22Rv1 (cell line): Measurements from ENCODE around the gene C1QTNF4.

ENCODE experiments used
- CTCF ChIP-seq: fragments of 450-650 bp; IDR thresholded peaks from 2 replicates; pipeline ENCODE4 v1.5.1; 2017; ENCODE audit warnings: mild to moderate bottlenecking
- ZFX ChIP-seq: fragments of 450-650 bp; IDR thresholded peaks from 2 replicates; pipeline ENCODE4 v1.6.1; 2017; ENCODE audit warnings: antibody characterized with exemption, borderline replicate concordance

- no peak for TF ChIP-seq CTCF
- TF ChIP-seq ZFX = no peak
Measured at GRCh38 chr11:47626234-47626633, 32.0 kb upstream of the C1QTNF4 start.
